ENCODE measurements around the gene SPP1. TPM values are rescaled to one million over a fixed set of nuclear protein-coding genes. Genes with fewer than 3 reads are reported as not detected.

SPP1 gene
- total and polyA plus RNA-seq, 10 of the 15 experiments (the other 5 are each of a cell fraction or from before 2014, with no cell fraction given) = 0.05 to 1.1 (median 0.39) TPM; not detected in 6

GRCh38 chr4:87950936-87951511 is 24.5 kb upstream of the SPP1 start:
- no peak overlapping the region for H3K4me3 ChIP-seq
- 2% methylated on average over 3 of the region's 3 CpGs for WGBS (ENCODE audit: insufficient coverage, insufficient replicate concordance, low lambda C conversion rate, missing lambda C conversion rate)
- ChIA-PET SMC1A (ENCODE audit: uncharacterized antibody, unreplicated experiment) (no interaction called here), RAD21 (ENCODE audit: unreplicated experiment) (no interaction called here), POLR2A (no interaction called here), CTCF (no interaction called here)
- no peaks in the 10 kb centered on the region for H3K27me3 ChIP-seq (replicated peaks in 1 of 2; ENCODE audit: control insufficient read depth in 2 of 2, insufficient read depth in 2 of 2, low read length in 1 of 2)
- BruUV-seq (replicated peaks) = no TSS peak
- H4K20me1 ChIP-seq (ENCODE audit: control insufficient read depth, insufficient read depth) = no peaks in the 10 kb centered on the region
- no peaks in the 10 kb centered on the region for H3K36me3 ChIP-seq (ENCODE audit: control insufficient read depth in 2 of 2, insufficient read depth in 2 of 2, low read length in 1 of 2)
- no peak overlapping the region for H3K27ac ChIP-seq (ENCODE audit: control insufficient read depth, insufficient read depth)
- in situ Hi-C loops (cut with MboI) (no loop called here), intact Hi-C loops (cut with micrococcal nuclease; ENCODE audit: unreplicated experiment) (no loop called here)
- H3K9ac ChIP-seq (ENCODE audit: control insufficient read depth, insufficient read depth, low read length) = no peak overlapping the region
- H3K9me3 ChIP-seq (replicated peaks; ENCODE audit: control insufficient read depth, insufficient read depth, low read length) = no peaks in the 10 kb centered on the region
- DNase-seq (ENCODE audit: low read depth, low spot score) = no peak
- no peak for ATAC-seq
- no peak overlapping the region for H2AFZ ChIP-seq (ENCODE audit: control insufficient read depth, low read depth, low read length)
- no peak overlapping the region for H3K4me2 ChIP-seq (ENCODE audit: control insufficient read depth, insufficient read depth)
- H3K79me2 ChIP-seq (ENCODE audit: control insufficient read depth, insufficient read depth, low read length) = no peaks in the 10 kb centered on the region
- FAIRE-seq = no peak
- H3K4me1 ChIP-seq (ENCODE audit: control insufficient read depth, insufficient read depth, low read length) = no peaks in the 10 kb centered on the region
- TF ChIP-seq NR2C2 (IDR thresholded peaks at IDR 0.05; ENCODE audit: borderline replicate concordance, control insufficient read depth, insufficient read length, low read depth) = no peak
- no peak for TF ChIP-seq YBX1 (IDR thresholded peaks at IDR 0.05)
- TF ChIP-seq, protein P1, sequence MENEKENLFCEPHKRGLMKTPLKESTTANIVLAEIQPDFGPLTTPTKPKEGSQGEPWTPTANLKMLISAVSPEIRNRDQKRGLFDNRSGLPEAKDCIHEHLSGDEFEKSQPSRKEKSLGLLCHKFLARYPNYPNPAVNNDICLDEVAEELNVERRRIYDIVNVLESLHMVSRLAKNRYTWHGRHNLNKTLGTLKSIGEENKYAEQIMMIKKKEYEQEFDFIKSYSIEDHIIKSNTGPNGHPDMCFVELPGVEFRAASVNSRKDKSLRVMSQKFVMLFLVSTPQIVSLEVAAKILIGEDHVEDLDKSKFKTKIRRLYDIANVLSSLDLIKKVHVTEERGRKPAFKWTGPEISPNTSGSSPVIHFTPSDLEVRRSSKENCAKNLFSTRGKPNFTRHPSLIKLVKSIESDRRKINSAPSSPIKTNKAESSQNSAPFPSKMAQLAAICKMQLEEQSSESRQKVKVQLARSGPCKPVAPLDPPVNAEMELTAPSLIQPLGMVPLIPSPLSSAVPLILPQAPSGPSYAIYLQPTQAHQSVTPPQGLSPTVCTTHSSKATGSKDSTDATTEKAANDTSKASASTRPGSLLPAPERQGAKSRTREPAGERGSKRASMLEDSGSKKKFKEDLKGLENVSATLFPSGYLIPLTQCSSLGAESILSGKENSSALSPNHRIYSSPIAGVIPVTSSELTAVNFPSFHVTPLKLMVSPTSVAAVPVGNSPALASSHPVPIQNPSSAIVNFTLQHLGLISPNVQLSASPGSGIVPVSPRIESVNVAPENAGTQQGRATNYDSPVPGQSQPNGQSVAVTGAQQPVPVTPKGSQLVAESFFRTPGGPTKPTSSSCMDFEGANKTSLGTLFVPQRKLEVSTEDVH (IDR thresholded peaks at IDR 0.05; ENCODE audit: low read depth, partially characterized antibody) = no peak
- TF ChIP-seq, protein P2, sequence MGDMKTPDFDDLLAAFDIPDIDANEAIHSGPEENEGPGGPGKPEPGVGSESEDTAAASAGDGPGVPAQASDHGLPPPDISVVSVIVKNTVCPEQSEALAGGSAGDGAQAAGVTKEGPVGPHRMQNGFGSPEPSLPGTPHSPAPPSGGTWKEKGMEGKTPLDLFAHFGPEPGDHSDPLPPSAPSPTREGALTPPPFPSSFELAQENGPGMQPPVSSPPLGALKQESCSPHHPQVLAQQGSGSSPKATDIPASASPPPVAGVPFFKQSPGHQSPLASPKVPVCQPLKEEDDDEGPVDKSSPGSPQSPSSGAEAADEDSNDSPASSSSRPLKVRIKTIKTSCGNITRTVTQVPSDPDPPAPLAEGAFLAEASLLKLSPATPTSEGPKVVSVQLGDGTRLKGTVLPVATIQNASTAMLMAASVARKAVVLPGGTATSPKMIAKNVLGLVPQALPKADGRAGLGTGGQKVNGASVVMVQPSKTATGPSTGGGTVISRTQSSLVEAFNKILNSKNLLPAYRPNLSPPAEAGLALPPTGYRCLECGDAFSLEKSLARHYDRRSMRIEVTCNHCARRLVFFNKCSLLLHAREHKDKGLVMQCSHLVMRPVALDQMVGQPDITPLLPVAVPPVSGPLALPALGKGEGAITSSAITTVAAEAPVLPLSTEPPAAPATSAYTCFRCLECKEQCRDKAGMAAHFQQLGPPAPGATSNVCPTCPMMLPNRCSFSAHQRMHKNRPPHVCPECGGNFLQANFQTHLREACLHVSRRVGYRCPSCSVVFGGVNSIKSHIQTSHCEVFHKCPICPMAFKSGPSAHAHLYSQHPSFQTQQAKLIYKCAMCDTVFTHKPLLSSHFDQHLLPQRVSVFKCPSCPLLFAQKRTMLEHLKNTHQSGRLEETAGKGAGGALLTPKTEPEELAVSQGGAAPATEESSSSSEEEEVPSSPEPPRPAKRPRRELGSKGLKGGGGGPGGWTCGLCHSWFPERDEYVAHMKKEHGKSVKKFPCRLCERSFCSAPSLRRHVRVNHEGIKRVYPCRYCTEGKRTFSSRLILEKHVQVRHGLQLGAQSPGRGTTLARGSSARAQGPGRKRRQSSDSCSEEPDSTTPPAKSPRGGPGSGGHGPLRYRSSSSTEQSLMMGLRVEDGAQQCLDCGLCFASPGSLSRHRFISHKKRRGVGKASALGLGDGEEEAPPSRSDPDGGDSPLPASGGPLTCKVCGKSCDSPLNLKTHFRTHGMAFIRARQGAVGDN (IDR thresholded peaks at IDR 0.05) = no peak
- TF ChIP-seq, protein P3, sequence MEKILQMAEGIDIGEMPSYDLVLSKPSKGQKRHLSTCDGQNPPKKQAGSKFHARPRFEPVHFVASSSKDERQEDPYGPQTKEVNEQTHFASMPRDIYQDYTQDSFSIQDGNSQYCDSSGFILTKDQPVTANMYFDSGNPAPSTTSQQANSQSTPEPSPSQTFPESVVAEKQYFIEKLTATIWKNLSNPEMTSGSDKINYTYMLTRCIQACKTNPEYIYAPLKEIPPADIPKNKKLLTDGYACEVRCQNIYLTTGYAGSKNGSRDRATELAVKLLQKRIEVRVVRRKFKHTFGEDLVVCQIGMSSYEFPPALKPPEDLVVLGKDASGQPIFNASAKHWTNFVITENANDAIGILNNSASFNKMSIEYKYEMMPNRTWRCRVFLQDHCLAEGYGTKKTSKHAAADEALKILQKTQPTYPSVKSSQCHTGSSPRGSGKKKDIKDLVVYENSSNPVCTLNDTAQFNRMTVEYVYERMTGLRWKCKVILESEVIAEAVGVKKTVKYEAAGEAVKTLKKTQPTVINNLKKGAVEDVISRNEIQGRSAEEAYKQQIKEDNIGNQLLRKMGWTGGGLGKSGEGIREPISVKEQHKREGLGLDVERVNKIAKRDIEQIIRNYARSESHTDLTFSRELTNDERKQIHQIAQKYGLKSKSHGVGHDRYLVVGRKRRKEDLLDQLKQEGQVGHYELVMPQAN (conservative IDR thresholded peaks at IDR 0.05) = no peak
- no peak for TF ChIP-seq KAT2A (conservative IDR thresholded peaks at IDR 0.05; ENCODE audit: control insufficient read depth, low read depth, low read length)
- TF ChIP-seq DPF2 (IDR thresholded peaks at IDR 0.05) = no peak
- TF ChIP-seq SP1 (IDR thresholded peaks at IDR 0.05; ENCODE audit: low read depth, low read length) = no peak
- no peak for TF ChIP-seq ZNF622 (IDR thresholded peaks at IDR 0.05)
- no peak for TF ChIP-seq TAF1 (IDR thresholded peaks at IDR 0.05; ENCODE audit: borderline replicate concordance, low read depth, low read length)
- TF ChIP-seq ELK1 (IDR thresholded peaks at IDR 0.05; ENCODE audit: low read depth, low read length) = no peak
- no peak for TF ChIP-seq RELA (IDR thresholded peaks at IDR 0.05; ENCODE audit: borderline replicate concordance, partially characterized antibody)
- TF ChIP-seq SRF (IDR thresholded peaks at IDR 0.05; ENCODE audit: low read depth in 2 of 2, low read length in 2 of 2) = no peak

Measured in GM12878 (cell line).